K562 (cell line): ENCODE measurements around the gene ANK2.

Experiments
- CTCF ChIP-seq, 3 experiments: IDR thresholded peaks in 2 of 3; conservative IDR thresholded peaks in 1 of 3; 2 replicates each; pipeline ENCODE4 v1.5.1; 2011 to 2012; ENCODE audit warnings: low read length in 3 of 3, mild to moderate bottlenecking in 3 of 3, control low read depth in 2 of 3, improper control_type of control experiment in 1 of 3, inconsistent platforms in 1 of 3, low read depth in 1 of 3, mixed read lengths in 1 of 3, moderate library complexity in 1 of 3; ENCODE audit not compliant: insufficient read depth in 2 of 3
- KDM2B ChIP-seq: fragments of 250-450 bp; sonication (Bioruptor Pico); IDR thresholded peaks from 2 replicates; pipeline ENCODE4 v1.8.0; 2021; ENCODE audit warnings: mild to moderate bottlenecking, moderate library complexity
- POLR2A ChIP-seq: fragments of 450-650 bp; conservative IDR thresholded peaks from 2 replicates; pipeline ENCODE4 v1.6.1; 2016
- SMAD2 ChIP-seq: fragments of 150-350 bp; IDR thresholded peaks from 2 replicates; pipeline ENCODE4 v1.6.1; 2014; ENCODE audit warnings: low read depth, mild to moderate bottlenecking, low read length
- SMARCB1 ChIP-seq: IDR thresholded peaks from 2 replicates; pipeline ENCODE4 v1.6.1; 2011; ENCODE audit warnings: improper control_type of control experiment, low read depth; ENCODE audit not compliant: insufficient read length
- ZBTB8A ChIP-seq: fragments of 450-650 bp; IDR thresholded peaks from 2 replicates; pipeline ENCODE4 v1.6.1; 2018; ENCODE audit warnings: mild to moderate bottlenecking, moderate library complexity; ENCODE audit not compliant: partially characterized antibody
- ZNF184 ChIP-seq: sonication (generic); formaldehyde crosslinking; IDR thresholded peaks from 2 replicates; pipeline ENCODE4 v1.5.0; 2020; ENCODE audit warnings: missing genetic modification reagents
- ZNF282 ChIP-seq: sonication (generic); formaldehyde crosslinking; IDR thresholded peaks from 2 replicates; pipeline ENCODE4 v1.8.1; 2023; ENCODE audit warnings: missing genetic modification reagents

- TF ChIP-seq CTCF (IDR thresholded peaks at IDR 0.05 in 2 of 3, conservative IDR thresholded peaks at IDR 0.05 in 1 of 3; ENCODE audit: insufficient read depth in 2 of 3, low read depth in 1 of 3, low read length in 3 of 3) (no peak), KDM2B (no peak), ZNF184 (CRISPR knock-in tag) (no peak), SMARCB1 (no peak), POLR2A (no peak), SMAD2 (no peak), ZNF282 (CRISPR knock-in tag) (no peak), ZBTB8A (no peak)
These were observed 383.7 kb downstream of the ANK2 start for GRCh38 chr4:113433116-113433515.
